Keratinocyte (primary cell): ENCODE data around the gene NDRG4. TPM values are rescaled to one million over a fixed set of nuclear protein-coding genes. Genes with fewer than 3 reads are reported as not detected.

ENCODE experiments used
- DNase-seq: peaks from one replicate; pipeline ENCODE4 v3.0.0-alpha.2; 2011; ENCODE audit warnings: low read depth, missing footprints, low spot score
- FAIRE-seq: peaks from 2 replicates; lab custom pipeline; 2011; peaks lifted over from hg19 to GRCh38; lab: Jason Lieb, UNC
- H2AFZ ChIP-seq: 2 replicates; pipeline ENCODE4 v1.6.0; 2012; ENCODE audit warnings: low read length, control low read depth, inconsistent platforms; ENCODE audit not compliant: control insufficient read depth
- H3K27ac ChIP-seq: 2 replicates; pipeline ENCODE4 v1.5.1; 2011; ENCODE audit warnings: low read length; ENCODE audit not compliant: control insufficient read depth, insufficient read depth
- H3K27me3 ChIP-seq: 3 replicates; pipeline ENCODE4 v1.6.0; 2011; ENCODE audit warnings: low read length; ENCODE audit not compliant: control insufficient read depth, insufficient read depth; ENCODE audit errors: extremely low read depth
- H3K36me3 ChIP-seq, 2 experiments: 2 replicates in 1 of 2; 3 replicates in 1 of 2; pipeline ENCODE4 v1.5.1; 2011; ENCODE audit warnings: low read length in 2 of 2, mild to moderate bottlenecking in 1 of 2; ENCODE audit not compliant: control insufficient read depth in 2 of 2, insufficient read depth in 2 of 2; ENCODE audit errors: extremely low read depth in 1 of 2
- H3K4me1 ChIP-seq: 3 replicates; pipeline ENCODE4 v1.5.1; 2011; ENCODE audit warnings: low read length; ENCODE audit not compliant: control insufficient read depth, insufficient read depth; ENCODE audit errors: extremely low read depth
- H3K4me2 ChIP-seq: 3 replicates; pipeline ENCODE4 v1.6.0; 2011; ENCODE audit warnings: low read depth, low read length; ENCODE audit not compliant: control insufficient read depth, insufficient read depth; ENCODE audit errors: extremely low read depth
- H3K4me3 ChIP-seq, 3 experiments: fragments of 200-600 bp in 1 of 3; sonication (generic) in 1 of 3; 2 replicates in 2 of 3; 3 replicates in 1 of 3; pipeline ENCODE4 v1.5.1; 2011 to 2016; ENCODE audit warnings: low read length in 3 of 3, mild to moderate bottlenecking in 3 of 3, control low read depth in 2 of 3, inconsistent platforms in 1 of 3, low read depth in 1 of 3, mixed read lengths in 1 of 3, mixed run types in 1 of 3, moderate library complexity in 1 of 3; ENCODE audit not compliant: control insufficient read depth in 2 of 3, insufficient read depth in 2 of 3; ENCODE audit errors: extremely low read depth in 1 of 3
- H3K79me2 ChIP-seq: 2 replicates; pipeline ENCODE4 v1.6.0; 2012; ENCODE audit warnings: low read length; ENCODE audit not compliant: control insufficient read depth, insufficient read depth
- H3K9ac ChIP-seq: 3 replicates; pipeline ENCODE4 v1.6.0; 2011; ENCODE audit warnings: low read length; ENCODE audit not compliant: control insufficient read depth, insufficient read depth; ENCODE audit errors: extremely low read depth
- H3K9me1 ChIP-seq: 3 replicates; pipeline ENCODE4 v1.6.0; 2011; ENCODE audit warnings: low read length; ENCODE audit not compliant: control insufficient read depth, insufficient read depth; ENCODE audit errors: extremely low read depth
- H3K9me3 ChIP-seq: 2 replicates; pipeline ENCODE4 v1.5.1; 2012; ENCODE audit warnings: low read depth, low read length; ENCODE audit not compliant: control insufficient read depth
- H4K20me1 ChIP-seq: 3 replicates; pipeline ENCODE4 v1.6.0; 2011; ENCODE audit warnings: low read length; ENCODE audit not compliant: control insufficient read depth, insufficient read depth; ENCODE audit errors: extremely low read depth
- CTCF ChIP-seq, 3 experiments: IDR thresholded peaks in 1 of 3; conservative IDR thresholded peaks in 1 of 3; optimal IDR thresholded peaks in 1 of 3; 2 replicates in 2 of 3; 3 replicates in 1 of 3; pipeline versions ENCODE3 to v1.5.1; 2011; ENCODE audit warnings: low read length in 3 of 3, mild to moderate bottlenecking in 3 of 3, moderate library complexity in 2 of 3, control low read depth in 1 of 3, inconsistent platforms in 1 of 3; ENCODE audit not compliant: insufficient read depth in 2 of 3; ENCODE audit errors: extremely low read depth in 1 of 3
- EZH2 ChIP-seq: IDR thresholded peaks from one replicate; pipeline ENCODE4 v1.6.1; 2012; ENCODE audit warnings: inconsistent platforms, mild to moderate bottlenecking, low read length, moderate library complexity
- dilution Hi-C: fragments of 300-500 bp; cut with MboI; formaldehyde crosslinking; loops from one replicate; pipeline ENCODE4 v1.7.0; 2020; ENCODE audit warnings: low sequenced_read_pairs; ENCODE audit not compliant: extremely low pct_ligation_motif_present
- polyA plus RNA-seq, 5 experiments: library from polyadenylated mRNA; depleted of rRNA in 3 of 5; stranded (reverse) in 3 of 5; stranded (forward) in 1 of 5; unstranded in 1 of 5; fragments of >200 nt; gene quantifications; 1 replicate in 1 of 5; 2 replicates in 3 of 5; 3 replicates in 1 of 5; pipeline versions ENCODE4 v1.2.1 to v1.2.3, GENCODE V29; 2011 to 2012; ENCODE audit warnings: missing spikeins in 2 of 5, low read depth in 1 of 5, low replicate concordance in 1 of 5

NDRG4 gene
- polyA plus RNA-seq, 1 donor (not counting 4 experiments of a cell fraction or from before 2014, with no cell fraction given): 1.1 TPM

- no peak overlapping the region for H3K9ac ChIP-seq
- H3K4me2 ChIP-seq: no peak overlapping the region
- no peak overlapping the region for H2AFZ ChIP-seq
- no peaks in the 10 kb centered on the region for H3K79me2 ChIP-seq
- no peaks in the 10 kb centered on the region for H3K4me1 ChIP-seq
- no peaks in the 10 kb centered on the region for H3K9me3 ChIP-seq
- no peaks in the 10 kb centered on the region for H4K20me1 ChIP-seq
- TF ChIP-seq CTCF (optimal IDR thresholded peaks at IDR 0.05 in 1 of 3, IDR thresholded peaks at IDR 0.05 in 1 of 3, conservative IDR thresholded peaks at IDR 0.05 in 1 of 3; ENCODE audit: extremely low read depth in 1 of 3, insufficient read depth in 2 of 3, low read length in 3 of 3) (no peak), EZH2 (no peak)
- no peak for FAIRE-seq
- no peaks in the 10 kb centered on the region for H3K27me3 ChIP-seq
- no peaks in the 10 kb centered on the region for H3K9me1 ChIP-seq
- H3K36me3 ChIP-seq: peaks cover 39 to 50% of the 10 kb centered on the region in 2 experiments
- DNase-seq: no peak
- no peak overlapping the region for H3K27ac ChIP-seq
- dilution Hi-C loops: no loop called here
- no peak overlapping the region for H3K4me3 ChIP-seq
These were observed 37.4 kb downstream of the NDRG4 start for GRCh38 chr16:58537124-58537906.

- dilution Hi-C loops: no loop called here
- FAIRE-seq: no peak
- no peaks in the 10 kb centered on the region for H3K9me1 ChIP-seq
- no peak for DNase-seq
- no peak overlapping the region for H2AFZ ChIP-seq
- H3K36me3 ChIP-seq: peaks cover 44 to 51% of the 10 kb centered on the region in 2 experiments
- no peak overlapping the region for H3K9ac ChIP-seq
- no peak for TF ChIP-seq CTCF (optimal IDR thresholded peaks at IDR 0.05 in 1 of 3, IDR thresholded peaks at IDR 0.05 in 1 of 3, conservative IDR thresholded peaks at IDR 0.05 in 1 of 3; ENCODE audit: extremely low read depth in 1 of 3, insufficient read depth in 2 of 3, low read length in 3 of 3)
- TF ChIP-seq EZH2: no peak
- no peaks in the 10 kb centered on the region for H3K79me2 ChIP-seq
- H3K27me3 ChIP-seq: no peaks in the 10 kb centered on the region
- H3K4me2 ChIP-seq: no peak overlapping the region
- H4K20me1 ChIP-seq: no peaks in the 10 kb centered on the region
- no peaks in the 10 kb centered on the region for H3K4me1 ChIP-seq
- H3K9me3 ChIP-seq: no peaks in the 10 kb centered on the region
- no peak overlapping the region for H3K4me3 ChIP-seq
- no peak overlapping the region for H3K27ac ChIP-seq
These were observed 41.8 kb downstream of the NDRG4 start for GRCh38 chr16:58541711-58542110.
